Mucosa of rectum (tissue), 2 donors: ENCODE data around the gene TAF5L.
A peak's percentile ranks its signal among the peaks of the same experiment; 100 is the strongest.
"Not testable (repeated sequence)": the region's sequence is repeated elsewhere in the genome, so short reads cannot be mapped to it uniquely, and the experiment has no call there.

Experiments used
- H3K27ac ChIP-seq, 2 donors: one replicate each; pipeline ENCODE4 v1.7.0; 2013; ENCODE audit warnings: inconsistent platforms in 2 of 2, low read depth in 2 of 2, low read length in 2 of 2
- H3K27me3 ChIP-seq, 2 donors: one replicate each; pipeline ENCODE4 v1.7.0; 2013; ENCODE audit warnings: low read length in 2 of 2; ENCODE audit not compliant: control insufficient read depth in 2 of 2, insufficient read depth in 2 of 2
- H3K36me3 ChIP-seq, 2 donors: one replicate each; pipeline ENCODE4 v1.7.0; 2013; ENCODE audit warnings: low read length in 2 of 2; ENCODE audit not compliant: control insufficient read depth in 2 of 2, insufficient read depth in 2 of 2
- H3K4me1 ChIP-seq, 2 donors: one replicate each; pipeline ENCODE4 v1.7.0; 2013; ENCODE audit warnings: low read length in 2 of 2, mild to moderate bottlenecking in 1 of 2; ENCODE audit not compliant: control insufficient read depth in 2 of 2, insufficient read depth in 2 of 2
- H3K4me3 ChIP-seq, 2 donors: one replicate each; pipeline ENCODE4 v1.7.0; 2013; ENCODE audit warnings: low read length in 2 of 2
- H3K9ac ChIP-seq, 2 donors: one replicate each; pipeline ENCODE4 v1.7.0; 2013; ENCODE audit warnings: low read length in 2 of 2, low read depth in 1 of 2, mild to moderate bottlenecking in 1 of 2
- H3K9me3 ChIP-seq, 2 donors: one replicate each; pipeline ENCODE4 v1.7.0; 2013; ENCODE audit warnings: low read length in 2 of 2; ENCODE audit not compliant: control insufficient read depth in 2 of 2
- donor health status: healthy.
- donor health status: Normal muscosa, but diverticular disease.

The TAF5L gene

GRCh38 chr1:229559336-229559801, 66.6 kb downstream of the TAF5L start:
- H3K9me3 ChIP-seq, H3K27me3 ChIP-seq, H3K36me3 ChIP-seq: not testable (repeated sequence)
- H3K4me3 ChIP-seq = peak overlapping the region; percentile 90 to 94
- H3K27ac ChIP-seq = peak overlapping the region; percentile 87 to 89
- peaks cover 9 to 11% of the 10 kb centered on the region in 2 donors for H3K4me1 ChIP-seq
- peak overlapping the region; percentile 75 to 89 for H3K9ac ChIP-seq

GRCh38 chr1:229558460-229559335, 67.2 kb downstream of the TAF5L start, which contains the start of gene ABCB10:
Gene ABCB10 (minus strand): TSS chr1:229558707. CDS start chr1:229558652, 55 bp downstream.
- peak within 1 kb of the TSS; percentile 90 to 94 for H3K4me3 ChIP-seq
- no peaks in the 10 kb centered on the region for H3K9me3 ChIP-seq
- no peaks in the 10 kb centered on the region for H3K27me3 ChIP-seq
- H3K36me3 ChIP-seq = peaks cover 0 to 2% of the 10 kb centered on the region in 2 donors
- peaks cover 11 to 13% of the 10 kb centered on the region in 2 donors for H3K4me1 ChIP-seq
- H3K9ac ChIP-seq = peak within 1 kb of the TSS; percentile 89 to 93
- H3K27ac ChIP-seq = peak within 1 kb of the TSS; percentile 87 to 89

GRCh38 chr1:229557913-229558414, 68.0 kb downstream of the TAF5L start:
- Histone ChIP-seq H3K4me1 (peaks cover 11 to 13% of the 10 kb centered on the region in 2 donors), H3K27ac (peak overlapping the region; percentile 87 to 89), H3K9ac (peak overlapping the region; percentile 89 to 93), H3K36me3 (peaks cover 0 to 2% of the 10 kb centered on the region in 2 donors), H3K27me3 (no peaks in the 10 kb centered on the region), H3K9me3 (no peaks in the 10 kb centered on the region), H3K4me3 (peak overlapping the region; percentile 90 to 94)

- H3K9me3 ChIP-seq = no peaks in the 10 kb centered on the region
- H3K27ac ChIP-seq = peak overlapping the region; percentile 87 to 89
- no peaks in the 10 kb centered on the region for H3K27me3 ChIP-seq
- peaks cover 11 to 13% of the 10 kb centered on the region in 2 donors for H3K4me1 ChIP-seq
- peak overlapping the region; percentile 90 to 94 for H3K4me3 ChIP-seq
- peak overlapping the region; percentile 89 to 93 for H3K9ac ChIP-seq
- peaks cover 0 to 2% of the 10 kb centered on the region in 2 donors for H3K36me3 ChIP-seq
These were observed 68.6 kb downstream of the TAF5L start for GRCh38 chr1:229557200-229557850.

- Histone ChIP-seq H3K4me1 (peaks cover 11 to 13% of the 10 kb centered on the region in 2 donors), H3K27ac (no peak overlapping the region), H3K27me3 (no peaks in the 10 kb centered on the region), H3K9ac (no peak overlapping the region), H3K4me3 (no peak overlapping the region), H3K9me3 (no peaks in the 10 kb centered on the region), H3K36me3 (peaks cover 0 to 2% of the 10 kb centered on the region in 2 donors)
These were observed 70.9 kb downstream of the TAF5L start for GRCh38 chr1:229554886-229555621.

GRCh38 chr1:229553621-229554130, 72.2 kb downstream of the TAF5L start:
- Histone ChIP-seq H3K27ac (no peak overlapping the region), H3K27me3 (no peaks in the 10 kb centered on the region), H3K36me3 (peaks cover 5 to 6% of the 10 kb centered on the region in 2 donors), H3K4me1 (peaks cover 11 to 13% of the 10 kb centered on the region in 2 donors), H3K9ac (no peak overlapping the region), H3K4me3 (no peak overlapping the region), H3K9me3 (no peaks in the 10 kb centered on the region)

GRCh38 chr1:229552732-229553131, 73.2 kb downstream of the TAF5L start:
- Histone ChIP-seq H3K4me1 (peaks cover 11% of the 10 kb centered on the region in 2 donors), H3K27ac (no peak overlapping the region), H3K27me3 (no peaks in the 10 kb centered on the region), H3K9me3 (no peaks in the 10 kb centered on the region), H3K4me3 (no peak overlapping the region), H3K36me3 (peaks cover 5 to 6% of the 10 kb centered on the region in 2 donors), H3K9ac (no peak overlapping the region)

- Histone ChIP-seq H3K4me3 (no peak overlapping the region), H3K27ac (no peak overlapping the region), H3K4me1 (peaks cover 0 to 4% of the 10 kb centered on the region in 2 donors)
These were observed 74.9 kb downstream of the TAF5L start for GRCh38 chr1:229550812-229551567.

GRCh38 chr1:229547542-229547941, 78.4 kb downstream of the TAF5L start:
- no peak overlapping the region for H3K9ac ChIP-seq
- H3K27ac ChIP-seq = no peak overlapping the region
- no peak overlapping the region for H3K4me3 ChIP-seq
- H3K36me3 ChIP-seq = peaks cover 12 to 26% of the 10 kb centered on the region in 2 donors
- no peaks in the 10 kb centered on the region for H3K9me3 ChIP-seq
- H3K27me3 ChIP-seq = no peaks in the 10 kb centered on the region
- H3K4me1 ChIP-seq = no peaks in the 10 kb centered on the region

More at GRCh38 chr1:229550812-229551567, 74.9 kb downstream of the TAF5L start:
- H3K27me3 ChIP-seq = no peaks in the 10 kb centered on the region
- peaks cover 9 to 16% of the 10 kb centered on the region in 2 donors for H3K36me3 ChIP-seq
- no peak overlapping the region for H3K9ac ChIP-seq
- no peaks in the 10 kb centered on the region for H3K9me3 ChIP-seq
